ENCODE measurements around the gene CAST.

The CAST gene

DNA sequence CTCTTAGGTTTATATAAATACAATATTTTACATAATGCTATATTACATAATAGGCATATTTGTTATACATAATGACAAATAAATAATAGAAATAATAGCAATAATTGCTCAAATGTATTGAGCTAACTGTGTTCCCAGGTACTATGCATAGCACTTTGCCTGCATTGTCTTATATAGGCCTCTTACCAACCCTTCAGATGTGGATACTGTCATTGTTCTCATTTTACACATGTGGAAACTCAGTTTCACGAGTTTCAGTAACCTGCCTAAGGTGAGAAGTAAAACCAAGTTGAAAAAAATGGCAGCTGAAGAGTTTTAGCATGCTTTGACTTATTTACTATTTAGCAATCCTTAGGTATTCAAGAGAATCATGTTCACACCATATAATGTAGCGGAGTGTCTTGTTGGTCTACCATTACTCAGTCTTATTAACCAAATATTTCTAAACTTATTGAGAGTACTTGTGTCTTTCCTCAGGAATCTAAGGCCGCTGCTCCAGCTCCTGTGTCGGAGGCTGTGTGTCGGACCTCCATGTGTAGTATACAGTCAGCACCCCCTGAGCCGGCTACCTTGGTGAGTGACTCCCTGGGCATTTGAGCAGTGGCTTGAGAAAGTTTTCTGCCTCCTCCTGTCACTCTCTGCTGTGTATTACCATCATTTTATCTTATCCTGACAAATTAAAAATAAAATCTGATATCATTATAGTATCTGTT lies 88.1 kb downstream of the CAST start:
- DNase-seq: no peak

DNA sequence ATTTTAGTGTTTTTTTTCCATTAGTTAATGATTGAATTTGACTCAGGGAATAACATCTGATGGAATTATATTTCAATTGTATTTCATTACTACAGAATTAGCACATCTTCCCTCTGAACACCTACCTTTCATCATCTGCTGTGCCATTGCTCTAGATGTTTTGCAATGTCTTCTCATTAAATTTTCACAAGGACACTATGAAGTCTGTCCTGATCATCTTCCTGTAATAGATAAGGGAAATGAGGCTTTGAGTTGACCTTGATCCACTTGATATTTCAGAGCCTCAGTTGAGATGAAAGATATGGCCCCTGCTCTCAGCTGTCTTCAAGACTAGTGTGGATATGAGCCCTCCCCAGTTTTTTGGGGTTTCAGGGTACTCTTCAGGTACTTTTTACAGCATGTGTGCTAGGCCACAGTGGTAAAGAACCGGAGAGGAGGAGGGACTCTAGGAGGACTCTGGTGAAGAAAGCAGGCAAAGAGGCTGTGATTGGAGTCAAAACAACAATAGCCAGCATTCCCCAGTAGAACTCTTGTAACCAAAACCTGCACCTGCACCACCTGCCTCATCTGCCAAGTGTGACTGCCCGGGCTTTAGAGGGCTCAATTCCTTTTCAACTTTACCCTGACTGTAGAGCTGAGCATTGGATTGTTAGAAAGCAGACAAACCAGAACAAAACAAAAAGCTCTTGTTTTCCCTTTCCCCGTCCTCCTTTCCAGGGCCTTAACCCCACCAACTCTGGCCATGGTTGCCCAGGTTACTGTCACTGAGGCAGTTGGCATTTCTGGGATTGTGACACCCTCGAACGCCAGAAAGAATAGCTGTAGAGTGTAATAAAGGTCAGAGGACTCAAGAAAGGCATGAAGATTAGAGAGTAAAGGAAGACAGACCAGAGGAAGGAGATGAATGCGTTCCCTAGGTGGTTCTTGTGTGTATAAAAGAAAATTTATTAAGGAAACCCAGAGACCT lies 89.3 kb downstream of the CAST start:
- no peak for DNase-seq

DNA sequence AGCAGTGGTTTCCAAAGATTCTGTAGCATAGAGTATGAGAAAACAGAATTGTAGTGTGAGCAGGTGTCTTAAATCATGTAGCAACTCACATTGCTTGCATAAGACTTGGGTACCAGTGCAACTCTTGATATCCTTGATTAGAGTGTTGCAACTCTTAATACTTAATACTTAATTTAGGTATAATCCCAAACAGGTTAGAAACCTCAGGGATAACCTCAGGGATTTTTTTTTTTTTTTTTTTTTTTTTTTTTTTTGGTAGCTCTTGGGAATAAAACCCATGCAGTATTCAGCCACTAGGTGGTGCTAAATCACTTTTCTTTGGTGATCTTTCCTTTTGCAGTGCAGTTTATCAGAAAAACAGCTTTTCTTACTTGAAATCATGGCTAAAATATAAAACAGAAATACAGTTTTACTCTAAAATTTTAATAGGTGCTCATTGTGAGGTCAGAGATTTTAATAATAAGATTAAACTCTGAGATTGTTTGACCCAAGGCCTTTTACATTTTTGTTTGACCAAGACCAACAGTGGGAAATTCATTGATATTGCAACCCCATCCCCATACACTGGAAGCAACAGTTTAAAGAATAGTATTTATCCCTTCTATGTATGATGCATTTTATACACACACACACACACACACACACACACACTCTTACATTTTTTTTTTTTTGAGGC lies 90.3 kb downstream of the CAST start:
- peak; percentile 13 for DNase-seq

DNA sequence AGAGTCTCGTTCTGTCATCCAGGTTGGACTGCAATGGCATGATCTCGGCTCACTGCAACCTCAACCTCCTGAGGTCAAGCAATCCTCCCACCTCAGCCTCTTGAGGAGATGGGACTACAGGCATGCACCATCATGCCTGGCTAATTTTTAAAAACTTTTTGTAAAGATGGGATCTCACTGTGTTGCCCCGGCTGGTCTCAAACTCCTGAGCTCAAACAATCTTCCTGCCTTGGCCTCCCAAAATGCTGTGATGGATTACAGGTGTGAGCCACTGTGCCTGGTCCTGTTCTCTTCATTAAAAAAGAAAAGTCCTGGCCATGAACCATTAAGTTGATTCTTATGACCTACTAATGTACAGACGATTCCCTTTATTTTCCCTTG lies 90.8 kb downstream of the CAST start:
- DNase-seq: no peak

DNA sequence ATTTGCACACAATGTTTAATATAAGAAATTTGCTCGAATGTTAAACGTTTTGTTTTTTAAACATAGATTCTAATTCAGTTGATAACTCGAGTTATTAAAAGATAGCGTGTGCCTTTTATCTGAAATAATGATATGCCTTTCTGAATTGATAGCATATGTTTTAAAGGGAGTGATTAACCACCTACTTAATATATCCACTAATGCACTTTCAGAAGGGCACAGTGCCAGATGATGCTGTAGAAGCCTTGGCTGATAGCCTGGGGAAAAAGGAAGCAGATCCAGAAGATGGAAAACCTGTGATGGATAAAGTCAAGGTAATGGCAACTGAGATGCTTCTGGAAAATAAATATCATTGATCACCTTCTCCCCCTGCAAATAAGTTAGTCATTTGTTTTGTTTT lies 91.7 kb downstream of the CAST start:
- no peak for DNase-seq

DNA sequence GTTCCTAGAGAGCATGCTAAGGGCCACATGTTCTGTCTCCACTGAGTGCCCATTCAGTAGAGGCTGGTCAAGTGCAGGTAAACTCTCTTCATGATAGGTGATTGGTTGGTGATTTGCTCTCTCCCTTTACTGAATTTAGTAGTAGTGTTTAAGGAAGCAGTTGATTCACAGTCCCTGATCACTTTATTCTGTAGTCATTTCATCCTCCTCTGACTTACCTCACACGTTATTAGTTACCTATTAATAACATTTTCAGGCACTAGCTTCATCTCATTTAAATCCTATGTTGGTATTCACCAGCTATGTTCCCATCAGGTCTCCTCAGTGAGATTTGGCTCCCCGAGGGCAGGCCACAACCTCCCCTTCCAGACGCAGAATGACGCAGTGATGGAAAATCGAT lies 93.7 kb downstream of the CAST start:
- DNase-seq: no peak

DNA sequence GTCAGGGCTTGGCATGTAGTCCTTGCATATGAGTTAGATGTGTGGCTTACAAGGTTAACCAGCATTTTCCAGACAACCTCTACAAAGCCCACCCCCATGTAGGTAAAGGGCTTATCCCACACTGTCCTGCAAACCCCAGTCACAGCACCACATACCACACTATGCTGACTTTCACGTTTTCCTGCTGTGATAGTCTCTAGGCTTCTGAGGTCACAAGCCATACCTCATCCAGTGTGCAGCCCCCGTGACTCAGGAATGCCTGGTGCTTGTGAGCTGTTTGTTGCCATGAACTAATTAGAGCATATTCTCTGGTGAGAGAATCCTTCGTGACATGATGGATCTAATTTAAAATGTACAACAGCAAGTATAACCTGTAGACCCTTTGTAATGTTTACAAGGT lies 94.8 kb downstream of the CAST start:
- DNase-seq: no peak

DNA sequence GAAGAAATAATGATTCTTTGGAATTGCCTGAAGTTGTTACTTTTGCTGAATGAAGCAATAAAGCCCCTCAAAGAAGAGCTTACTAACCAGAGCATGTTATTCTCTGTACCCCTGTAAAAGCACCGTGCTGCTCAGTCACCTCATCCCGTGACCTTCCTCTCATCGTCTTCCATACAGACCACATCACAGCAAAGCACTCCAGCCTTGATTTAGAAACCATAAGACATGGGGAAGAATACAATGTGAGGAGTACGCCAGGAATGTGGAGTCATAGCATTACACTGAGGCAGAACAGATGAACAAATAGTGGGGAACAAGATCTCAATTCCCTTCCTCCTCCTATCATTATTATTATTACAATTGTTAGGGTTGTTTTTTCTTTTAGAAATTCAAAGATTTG lies 96.4 kb downstream of the CAST start:
- no peak for DNase-seq

DNA sequence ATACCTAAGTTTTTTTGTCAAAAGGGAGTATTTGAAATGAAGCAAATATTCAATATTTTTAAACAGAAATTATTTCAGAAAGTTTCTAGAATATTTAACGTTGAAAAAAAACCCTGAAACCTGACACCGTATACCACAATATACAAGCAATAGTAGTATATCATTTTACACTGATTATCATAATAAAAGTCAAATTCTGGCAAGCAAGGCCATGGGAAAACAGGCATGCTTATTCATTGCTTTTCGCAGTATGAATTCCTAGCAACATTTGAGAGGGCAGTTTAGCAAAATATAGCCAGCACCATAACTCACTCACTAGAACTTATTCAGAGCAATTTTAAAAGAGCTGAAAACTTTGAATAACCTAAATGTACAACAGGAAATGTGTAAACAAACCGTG lies 99.4 kb downstream of the CAST start:
- no peak for DNase-seq

DNA sequence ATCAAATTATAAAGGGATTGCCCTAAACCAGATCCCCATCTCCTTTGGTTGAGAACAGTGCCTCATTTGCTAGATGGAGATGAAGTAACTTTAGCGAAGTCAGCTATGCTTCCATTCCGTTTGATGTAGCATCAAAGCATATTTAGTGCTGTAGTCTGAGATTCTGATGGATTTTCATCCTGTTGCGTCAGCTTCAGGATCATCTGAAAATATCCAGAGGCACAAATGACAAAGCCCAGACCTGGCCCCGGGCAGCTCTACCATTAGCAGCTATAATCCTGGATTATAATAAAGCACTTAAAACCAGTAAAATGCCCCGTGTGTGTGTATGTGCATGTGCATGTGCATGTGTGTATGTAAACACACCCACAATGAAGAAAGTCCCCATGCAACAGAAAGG lies 100.8 kb downstream of the CAST start:
- no peak for DNase-seq

DNA sequence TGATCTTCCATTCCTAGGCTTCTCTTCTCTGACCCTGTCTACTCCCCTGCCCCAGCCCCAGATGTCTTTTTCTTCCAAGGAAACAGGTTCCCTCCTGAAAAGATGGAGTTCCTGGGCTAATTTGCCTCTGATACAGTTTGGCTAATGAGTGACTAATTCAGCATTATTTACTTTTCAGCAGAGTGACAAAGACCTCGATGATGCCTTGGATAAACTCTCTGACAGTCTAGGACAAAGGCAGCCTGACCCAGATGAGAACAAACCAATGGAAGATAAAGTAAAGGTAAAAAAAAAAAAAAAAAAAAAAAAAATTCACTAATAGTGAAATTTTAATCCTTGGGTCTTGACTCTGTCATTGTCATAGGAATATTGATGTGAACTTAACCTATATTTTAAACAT lies 102.9 kb downstream of the CAST start:
- DNase-seq: no peak

DNA sequence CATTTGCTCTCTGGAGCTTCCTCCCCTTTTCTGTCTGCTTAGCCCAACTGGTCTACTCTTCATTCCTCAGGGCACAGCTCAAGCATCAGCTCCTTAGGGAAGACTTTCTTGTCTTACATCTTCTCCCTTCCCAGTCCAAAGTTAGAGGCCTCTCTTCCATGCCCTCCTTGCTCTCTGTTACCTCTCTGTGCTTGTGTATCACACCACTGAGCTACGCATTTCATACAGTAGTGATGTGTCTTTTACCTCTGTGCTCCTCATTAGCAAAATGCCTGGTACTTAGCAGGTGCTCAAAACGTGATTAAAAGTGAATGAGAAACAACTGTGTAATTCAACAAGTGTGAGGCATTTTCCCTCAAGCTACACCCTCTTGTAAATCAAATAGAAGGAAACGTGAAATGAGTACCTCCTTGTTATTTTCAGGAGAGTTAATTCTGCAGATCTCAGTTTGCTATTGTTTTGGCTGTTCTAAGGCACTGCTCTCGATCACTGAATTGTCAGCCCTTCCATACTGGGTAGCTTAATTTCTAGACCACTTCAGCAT lies 106.6 kb downstream of the CAST start:
- DNase-seq: no peak

DNA sequence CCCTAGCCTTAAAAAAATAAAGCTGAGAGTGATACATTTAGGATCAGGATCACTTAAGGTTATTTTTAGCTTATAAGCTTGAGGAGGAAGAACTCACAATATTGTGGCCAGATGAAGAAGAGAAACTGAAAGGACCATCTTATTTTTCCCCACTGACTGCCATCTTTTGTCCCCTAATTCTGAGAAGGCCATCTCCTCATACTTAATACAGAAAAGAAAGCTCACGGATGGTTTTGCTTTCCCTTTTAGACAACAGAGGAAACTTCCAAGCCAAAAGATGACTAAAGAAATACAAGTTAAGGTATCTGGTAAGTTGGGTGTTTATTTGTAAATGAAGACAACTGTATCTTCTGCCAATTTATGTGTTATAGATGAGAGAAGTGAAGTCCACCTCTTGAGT lies 109.2 kb downstream of the CAST start:
- no peak for DNase-seq

DNA sequence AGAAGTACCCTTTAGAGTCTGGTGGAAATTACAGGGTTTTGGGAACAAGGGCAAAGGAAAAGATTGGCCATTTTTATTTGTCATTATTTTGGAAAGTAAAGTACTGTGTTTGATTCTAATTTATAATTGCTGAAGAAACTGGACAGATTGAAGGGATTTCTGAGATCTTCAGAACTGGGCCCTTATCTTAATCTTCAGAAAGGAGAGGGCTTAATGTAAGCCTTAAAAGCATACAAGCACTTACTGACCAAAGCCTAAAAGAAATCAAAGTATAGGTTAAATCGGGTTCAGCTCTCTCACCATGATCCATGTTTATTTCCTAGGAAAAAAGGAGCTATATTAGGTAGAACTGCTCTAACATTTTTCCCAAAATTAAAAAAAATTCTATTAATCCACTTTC lies 109.9 kb downstream of the CAST start:
- no peak for DNase-seq

DNA sequence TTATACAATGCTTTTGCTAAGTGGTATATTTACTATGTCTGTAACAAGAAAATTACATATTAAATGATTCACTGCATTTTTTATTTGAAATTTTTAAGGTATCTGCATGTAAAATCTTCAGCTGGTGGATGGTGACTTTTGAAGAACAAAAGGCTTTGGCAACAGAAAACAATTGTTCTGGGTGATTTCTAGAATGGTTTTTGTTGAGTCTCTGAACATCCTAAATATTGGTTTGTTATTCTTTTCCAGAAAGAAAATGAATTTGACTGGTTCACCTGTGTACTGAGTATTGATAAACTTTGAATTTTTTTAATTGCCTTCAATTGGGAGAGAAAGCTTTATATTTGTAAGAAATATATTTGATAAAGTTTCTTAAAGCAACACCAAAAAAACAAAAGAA lies 110.4 kb downstream of the CAST start:
- no peak for DNase-seq

DNA sequence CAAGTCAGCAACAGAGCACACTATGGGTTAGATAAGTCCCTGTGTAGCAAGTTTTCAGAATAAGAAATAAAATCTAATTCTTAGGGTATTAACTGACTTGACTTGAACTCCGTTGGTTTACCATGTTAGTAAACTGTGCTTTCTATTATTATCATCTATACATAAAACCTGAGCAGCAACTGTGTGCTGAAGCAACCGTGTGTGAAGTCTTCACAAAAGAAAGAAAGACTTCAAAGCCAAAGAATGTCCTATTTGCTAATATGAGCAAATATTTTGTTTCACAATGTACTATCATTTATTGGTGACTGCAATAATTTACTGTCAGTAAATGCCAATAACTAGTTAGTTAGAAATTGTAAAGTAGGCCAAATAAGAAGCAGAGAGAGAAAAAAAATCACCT lies 112.9 kb downstream of the CAST start:
- DNase-seq: no peak

DNA sequence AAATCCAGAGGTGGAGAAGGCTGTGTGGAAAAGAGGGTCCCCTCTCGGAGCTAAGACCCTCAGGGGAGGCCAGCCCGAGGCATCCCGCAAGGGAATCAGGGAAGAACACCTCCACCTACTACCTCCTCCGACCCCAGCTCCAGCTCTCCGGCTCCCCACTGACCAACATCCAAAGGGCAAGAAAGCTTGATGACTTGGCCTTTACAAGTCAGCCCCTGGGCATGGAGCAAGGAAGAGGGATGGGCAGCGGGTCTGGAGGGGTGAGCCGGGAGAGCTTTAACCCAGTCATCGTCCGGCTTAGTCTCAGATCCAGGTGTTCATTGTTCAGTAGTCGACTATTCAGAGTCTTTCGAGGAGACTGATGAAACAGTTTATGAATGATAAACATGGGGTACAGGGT lies 113.5 kb downstream of the CAST start:
- no peak for DNase-seq

DNA sequence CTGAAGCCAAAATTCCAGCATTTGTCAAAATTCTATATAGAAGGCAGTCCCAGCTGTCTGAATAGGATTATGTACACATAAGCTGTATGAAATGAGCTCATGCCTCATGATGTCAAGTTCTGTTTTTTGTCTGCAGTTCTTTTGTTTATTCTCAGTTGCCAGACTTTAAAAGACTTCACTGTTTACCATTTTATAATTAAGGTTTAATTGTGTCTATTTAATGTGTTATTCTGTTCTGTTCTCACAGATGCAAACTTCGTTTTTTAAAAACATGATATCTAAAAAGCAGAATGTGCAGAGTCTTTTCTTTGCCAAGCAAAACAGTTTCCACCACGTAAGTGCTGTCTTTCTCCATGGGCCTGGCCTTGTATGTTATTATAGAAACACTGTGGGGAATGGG lies 114.4 kb downstream of the CAST start:
- DNase-seq: no peak

DNA sequence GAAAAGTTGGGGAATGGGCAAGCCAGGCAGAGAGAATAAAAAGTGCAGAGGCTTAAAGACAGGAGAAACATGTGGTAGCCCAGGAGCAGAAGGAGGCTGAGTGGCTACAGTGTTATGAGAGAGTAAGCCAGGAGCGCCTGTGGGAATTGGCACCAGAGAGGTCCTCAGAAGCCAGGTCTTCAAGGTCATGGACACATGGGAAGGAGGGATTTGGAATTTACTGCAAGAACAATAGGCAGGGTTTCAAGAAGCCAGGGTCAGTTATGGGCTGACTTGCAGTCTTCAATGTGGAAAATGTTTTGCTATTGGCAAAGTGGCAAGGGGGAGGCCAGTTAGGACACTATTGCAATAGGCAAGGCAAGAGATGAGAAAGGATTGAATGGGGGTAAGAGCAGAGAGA lies 116.2 kb downstream of the CAST start:
- no peak for DNase-seq

DNA sequence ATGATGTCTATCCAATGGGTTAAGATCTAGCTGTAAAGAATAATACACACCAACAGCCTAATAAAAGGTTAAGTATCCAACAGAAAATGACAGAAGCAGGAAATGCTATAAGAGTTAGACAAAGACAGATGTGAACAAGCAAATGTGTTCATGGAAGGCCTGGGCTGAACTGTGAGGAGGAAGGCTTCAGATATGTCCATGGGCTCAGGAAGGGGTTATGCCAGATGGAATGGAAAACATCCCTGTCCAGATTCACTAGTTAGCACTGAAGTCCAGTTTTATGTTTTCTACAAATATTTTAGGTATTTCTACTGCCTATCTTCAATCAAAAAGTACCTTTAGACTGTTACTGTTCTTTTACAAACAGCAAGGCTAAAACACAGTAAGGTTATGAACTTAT lies 118.5 kb downstream of the CAST start:
- no peak for DNase-seq

DNA sequence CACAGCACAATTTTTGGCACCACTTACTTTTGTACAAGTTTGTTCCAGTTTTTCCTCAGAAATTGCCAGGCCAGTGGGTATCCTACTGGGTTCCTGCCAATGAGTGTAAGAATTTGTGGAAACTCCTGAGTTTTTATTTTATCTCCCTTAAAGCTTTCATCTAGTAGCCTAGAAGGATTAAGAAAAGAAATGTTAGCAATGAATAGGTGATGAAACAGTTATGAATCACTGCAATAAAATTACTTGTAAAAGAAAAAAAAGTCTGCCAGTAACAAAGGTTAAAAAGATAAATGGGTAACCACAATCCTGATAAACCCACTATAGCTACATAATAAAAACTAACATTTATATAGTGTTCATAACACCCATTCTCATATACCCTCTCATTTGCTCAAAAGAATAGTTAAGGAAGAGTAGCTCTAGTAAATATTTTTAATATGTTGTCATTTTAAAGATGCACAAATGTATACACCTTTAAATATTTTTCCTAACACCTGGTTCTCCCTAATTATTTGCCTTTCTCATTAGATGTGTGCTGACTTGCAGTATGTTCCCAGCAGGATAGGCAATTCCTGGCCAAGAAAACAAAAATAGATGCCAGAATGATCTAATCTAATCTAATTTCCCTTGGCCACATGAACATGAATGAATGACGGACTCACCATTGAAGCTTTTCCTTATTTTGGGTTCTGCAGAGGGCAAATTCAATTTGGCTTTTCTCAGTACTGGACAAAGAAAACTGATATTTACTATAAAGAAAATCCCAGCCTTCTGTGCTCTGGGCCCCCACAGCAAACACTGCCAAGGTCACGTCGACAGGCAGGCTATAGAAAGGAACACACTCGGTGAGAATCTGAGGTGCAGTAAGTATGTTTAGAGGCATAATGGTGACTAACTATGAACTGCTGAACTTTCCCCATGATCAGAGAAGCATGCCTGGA lies 119.1 kb downstream of the CAST start:
- DNase-seq: no peak

DNA sequence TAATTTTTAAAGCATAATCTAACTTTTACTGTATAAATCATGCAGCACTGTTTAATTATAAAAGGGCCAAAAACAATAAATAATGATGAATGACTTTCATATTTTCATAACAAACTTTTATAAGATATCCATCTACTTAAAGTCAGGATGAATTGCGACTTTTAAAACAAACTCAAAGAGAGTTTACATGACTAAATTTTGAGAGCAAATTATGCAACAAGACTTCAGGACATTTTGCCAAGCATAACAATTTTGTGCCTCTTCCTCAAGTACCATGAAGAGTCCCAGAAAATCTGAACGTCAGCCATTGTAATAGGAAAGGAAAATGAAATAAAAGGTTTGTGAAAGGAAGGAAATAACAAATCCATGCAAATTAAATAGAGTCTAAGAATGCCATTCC lies 121.2 kb downstream of the CAST start:
- no peak for DNase-seq
